Osteocyte (in vitro differentiated cells): Measurements from ENCODE around the gene ARVCF. TPM values are rescaled to one million over a fixed set of nuclear protein-coding genes. Genes with fewer than 3 reads are reported as not detected.

Experiments
- DNase-seq: peaks from one replicate; pipeline ENCODE4 v3.0.0; 2021; ENCODE audit warnings: mixed read lengths; ENCODE audit not compliant: unreplicated experiment; ENCODE audit errors: extremely low spot score
- H3K27ac Mint-ChIP-seq: one replicate; pipeline ENCODE4 v1.8.0; 2021; ENCODE audit warnings: mild to moderate bottlenecking, mixed read lengths; ENCODE audit not compliant: unreplicated experiment
- H3K27me3 Mint-ChIP-seq: one replicate; pipeline ENCODE4 v1.8.0; 2021; ENCODE audit warnings: mixed read lengths; ENCODE audit not compliant: unreplicated experiment
- H3K36me3 Mint-ChIP-seq: one replicate; pipeline ENCODE4 v1.8.0; 2021; ENCODE audit warnings: mixed read lengths; ENCODE audit not compliant: unreplicated experiment
- H3K4me1 Mint-ChIP-seq: one replicate; pipeline ENCODE4 v1.8.0; 2021; ENCODE audit warnings: mixed read lengths; ENCODE audit not compliant: unreplicated experiment
- H3K4me3 Mint-ChIP-seq: one replicate; pipeline ENCODE4 v1.8.0; 2021; ENCODE audit warnings: mild to moderate bottlenecking, moderate library complexity, mixed read lengths; ENCODE audit not compliant: unreplicated experiment
- H3K9me3 Mint-ChIP-seq: one replicate; pipeline ENCODE4 v1.8.0; 2021; ENCODE audit warnings: mixed read lengths; ENCODE audit not compliant: unreplicated experiment
- CTCF ChIP-seq: fragments of 200-600 bp; sonication (generic); IDR thresholded peaks from 2 replicates; pipeline ENCODE4 v1.5.0; 2021; ENCODE audit warnings: antibody characterized with exemption, mild to moderate bottlenecking, moderate library complexity
- total RNA-seq: library from RNA; stranded (reverse); gene quantifications from 2 replicates; pipeline ENCODE4 v1.2.1, GENCODE V29; 2021

Gene ARVCF
- total RNA-seq, 1 donor from 2014 or later: 29.3 TPM

GRCh38 chr22:19975707-19976035, 41.0 kb downstream of the ARVCF start:
- no peak overlapping the region for H3K4me3 Mint-ChIP-seq
- no peak for TF ChIP-seq CTCF
- H3K27ac Mint-ChIP-seq: no peak overlapping the region

GRCh38 chr22:19974935-19975706, 41.5 kb downstream of the ARVCF start:
- H3K4me3 Mint-ChIP-seq: no peak overlapping the region
- peaks cover 10% of the 10 kb centered on the region for H3K36me3 Mint-ChIP-seq
- peaks cover 11% of the 10 kb centered on the region for H3K4me1 Mint-ChIP-seq

More at GRCh38 chr22:19975707-19976035, 41.0 kb downstream of the ARVCF start:
- H3K27me3 Mint-ChIP-seq: no peaks in the 10 kb centered on the region
- H3K9me3 Mint-ChIP-seq: no peaks in the 10 kb centered on the region
- H3K36me3 Mint-ChIP-seq: peaks cover 11% of the 10 kb centered on the region
- H3K4me1 Mint-ChIP-seq: peaks cover 10% of the 10 kb centered on the region
- DNase-seq: no peak

GRCh38 chr22:19974268-19974861, 42.3 kb downstream of the ARVCF start:
- TF ChIP-seq CTCF: no peak
- Mint-ChIP-seq H3K4me3 (no peak overlapping the region), H3K27ac (peak overlapping the region; percentile 63), H3K9me3 (no peaks in the 10 kb centered on the region), H3K36me3 (peaks cover 10% of the 10 kb centered on the region), H3K27me3 (no peaks in the 10 kb centered on the region), H3K4me1 (peaks cover 11% of the 10 kb centered on the region)
- DNase-seq: no peak

More at GRCh38 chr22:19974935-19975706, 41.5 kb downstream of the ARVCF start:
- H3K27me3 Mint-ChIP-seq: no peaks in the 10 kb centered on the region
- H3K27ac Mint-ChIP-seq: peak overlapping the region; percentile 63
- no peak for TF ChIP-seq CTCF
- no peaks in the 10 kb centered on the region for H3K9me3 Mint-ChIP-seq
- DNase-seq: no peak

- TF ChIP-seq CTCF: no peak
- no peaks in the 10 kb centered on the region for H3K9me3 Mint-ChIP-seq
- no peak overlapping the region for H3K27ac Mint-ChIP-seq
- no peaks in the 10 kb centered on the region for H3K27me3 Mint-ChIP-seq
- peaks cover 5% of the 10 kb centered on the region for H3K36me3 Mint-ChIP-seq
- H3K4me3 Mint-ChIP-seq: no peak overlapping the region
- peaks cover 11% of the 10 kb centered on the region for H3K4me1 Mint-ChIP-seq
- DNase-seq: no peak
Observed at GRCh38 chr22:19973551-19974267, 42.9 kb downstream of the ARVCF start.
